HepG2 (cell line): ENCODE results near the gene USH2A.

Source experiments
- CTCF ChIP-seq: sonication (generic); formaldehyde crosslinking; IDR thresholded peaks from 2 replicates; pipeline ENCODE4 v1.5.0; 2020; ENCODE audit warnings: mild to moderate bottlenecking, missing genetic modification reagents, moderate library complexity
- HHEX ChIP-seq: IDR thresholded peaks from 2 replicates; pipeline ENCODE4 v1.6.1; 2016; ENCODE audit warnings: control low read depth
- KLF9 ChIP-seq: IDR thresholded peaks from 2 replicates; pipeline ENCODE4 v1.6.1; 2016; ENCODE audit warnings: low read depth
- RAD21 ChIP-seq: fragments of 450-650 bp; formaldehyde crosslinking; IDR thresholded peaks from 2 replicates; pipeline ENCODE4 v1.5.0; 2020; ENCODE audit warnings: mild to moderate bottlenecking
- REPIN1 ChIP-seq: sonication (generic); formaldehyde crosslinking; IDR thresholded peaks from 2 replicates; pipeline ENCODE4 v1.8.0; 2022; ENCODE audit warnings: missing genetic modification reagents, low read depth, mild to moderate bottlenecking, borderline replicate concordance
- SIN3A ChIP-seq: IDR thresholded peaks from 2 replicates; pipeline ENCODE4 v1.6.1; 2011; ENCODE audit warnings: low read depth, mild to moderate bottlenecking, control low read depth, low read length, borderline replicate concordance
- SMAD3 ChIP-seq: sonication (generic); formaldehyde crosslinking; IDR thresholded peaks from 2 replicates; pipeline ENCODE4 v1.4.0; 2020; ENCODE audit warnings: missing genetic modification reagents
- SP1 ChIP-seq, 2 experiments: fragments of 450-650 bp in 1 of 2; sonication (generic) in 1 of 2; formaldehyde crosslinking in 1 of 2; IDR thresholded peaks; 2 replicates each; pipeline versions ENCODE4 v1.4.0 to v1.6.1; 2016 to 2020; ENCODE audit warnings: missing genetic modification reagents in 1 of 2
- YY1 ChIP-seq: IDR thresholded peaks from 2 replicates; pipeline ENCODE4 v1.6.1; 2011; ENCODE audit warnings: low read length, low read depth, moderate library complexity, mild to moderate bottlenecking; ENCODE audit not compliant: insufficient read depth, insufficient replicate concordance
- ZNF776 ChIP-seq: sonication (generic); formaldehyde crosslinking; IDR thresholded peaks from 2 replicates; pipeline ENCODE4 v1.4.0; 2020; ENCODE audit warnings: mild to moderate bottlenecking, missing genetic modification reagents
- TF ChIP-seq, protein P1 (sequence below): sonication (generic); formaldehyde crosslinking; IDR thresholded peaks from 2 replicates; pipeline ENCODE4 v1.4.0; 2020; ENCODE audit warnings: missing genetic modification reagents

GRCh38 chr1:215932558-215932957, 490.7 kb downstream of the USH2A start:
- TF ChIP-seq SIN3A (no peak), KLF9 (no peak), RAD21 (CRISPR knock-in tag) (no peak), CTCF (no peak), YY1 (no peak), ZNF776 (CRISPR knock-in tag) (no peak), HHEX (CRISPR knock-in tag) (no peak), SP1 (IDR thresholded peaks at IDR 0.05) (no peak), SP1 (CRISPR knock-in tag; IDR thresholded peaks at IDR 0.05) (no peak), SMAD3 (no peak), REPIN1 (CRISPR knock-in tag) (no peak)
- TF ChIP-seq, protein P1, sequence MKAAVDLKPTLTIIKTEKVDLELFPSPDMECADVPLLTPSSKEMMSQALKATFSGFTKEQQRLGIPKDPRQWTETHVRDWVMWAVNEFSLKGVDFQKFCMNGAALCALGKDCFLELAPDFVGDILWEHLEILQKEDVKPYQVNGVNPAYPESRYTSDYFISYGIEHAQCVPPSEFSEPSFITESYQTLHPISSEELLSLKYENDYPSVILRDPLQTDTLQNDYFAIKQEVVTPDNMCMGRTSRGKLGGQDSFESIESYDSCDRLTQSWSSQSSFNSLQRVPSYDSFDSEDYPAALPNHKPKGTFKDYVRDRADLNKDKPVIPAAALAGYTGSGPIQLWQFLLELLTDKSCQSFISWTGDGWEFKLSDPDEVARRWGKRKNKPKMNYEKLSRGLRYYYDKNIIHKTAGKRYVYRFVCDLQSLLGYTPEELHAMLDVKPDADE = no peak
